LNCaP clone FGC (cell line): Measurements from ENCODE around the gene BDH2.

Experiments
- DNase-seq: peaks from one replicate; pipeline ENCODE4 v3.0.0-alpha.2; 2011; ENCODE audit warnings: low read depth
- H3K4me3 ChIP-seq: 2 replicates; pipeline ENCODE4 v1.5.1; 2011; ENCODE audit warnings: mild to moderate bottlenecking, low read depth, low read length, control low read depth
- TF ChIP-seq, protein P1 (sequence below): IDR thresholded peaks from 2 replicates; pipeline ENCODE4 v1.5.1; 2012; ENCODE audit warnings: mild to moderate bottlenecking; ENCODE audit not compliant: control insufficient read depth, insufficient read depth; ENCODE audit errors: extremely low read depth

BDH2 gene

DNA sequence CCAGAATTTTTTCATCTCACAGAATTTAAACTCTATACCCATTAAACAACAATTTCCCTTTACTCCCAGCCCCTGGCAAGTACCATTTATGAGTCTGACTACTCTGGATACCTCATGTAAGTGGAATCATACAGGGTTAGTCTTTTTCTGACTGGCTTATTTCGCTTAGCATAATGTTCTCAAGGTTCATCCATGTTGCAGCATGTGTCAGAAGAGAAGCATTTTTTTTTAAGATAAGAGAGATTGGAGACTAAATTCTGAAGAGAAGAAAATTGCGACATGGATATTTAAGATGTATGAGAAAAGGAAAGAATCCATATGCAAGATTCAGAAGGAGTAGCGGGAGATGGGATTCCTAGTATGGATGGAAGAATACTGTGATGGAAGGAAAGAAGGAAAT, 68.8 kb downstream of the BDH2 start:
- no peak for DNase-seq
- TF ChIP-seq, protein P1, sequence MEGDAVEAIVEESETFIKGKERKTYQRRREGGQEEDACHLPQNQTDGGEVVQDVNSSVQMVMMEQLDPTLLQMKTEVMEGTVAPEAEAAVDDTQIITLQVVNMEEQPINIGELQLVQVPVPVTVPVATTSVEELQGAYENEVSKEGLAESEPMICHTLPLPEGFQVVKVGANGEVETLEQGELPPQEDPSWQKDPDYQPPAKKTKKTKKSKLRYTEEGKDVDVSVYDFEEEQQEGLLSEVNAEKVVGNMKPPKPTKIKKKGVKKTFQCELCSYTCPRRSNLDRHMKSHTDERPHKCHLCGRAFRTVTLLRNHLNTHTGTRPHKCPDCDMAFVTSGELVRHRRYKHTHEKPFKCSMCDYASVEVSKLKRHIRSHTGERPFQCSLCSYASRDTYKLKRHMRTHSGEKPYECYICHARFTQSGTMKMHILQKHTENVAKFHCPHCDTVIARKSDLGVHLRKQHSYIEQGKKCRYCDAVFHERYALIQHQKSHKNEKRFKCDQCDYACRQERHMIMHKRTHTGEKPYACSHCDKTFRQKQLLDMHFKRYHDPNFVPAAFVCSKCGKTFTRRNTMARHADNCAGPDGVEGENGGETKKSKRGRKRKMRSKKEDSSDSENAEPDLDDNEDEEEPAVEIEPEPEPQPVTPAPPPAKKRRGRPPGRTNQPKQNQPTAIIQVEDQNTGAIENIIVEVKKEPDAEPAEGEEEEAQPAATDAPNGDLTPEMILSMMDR: no peak
- H3K4me3 ChIP-seq: no peak overlapping the region

DNA sequence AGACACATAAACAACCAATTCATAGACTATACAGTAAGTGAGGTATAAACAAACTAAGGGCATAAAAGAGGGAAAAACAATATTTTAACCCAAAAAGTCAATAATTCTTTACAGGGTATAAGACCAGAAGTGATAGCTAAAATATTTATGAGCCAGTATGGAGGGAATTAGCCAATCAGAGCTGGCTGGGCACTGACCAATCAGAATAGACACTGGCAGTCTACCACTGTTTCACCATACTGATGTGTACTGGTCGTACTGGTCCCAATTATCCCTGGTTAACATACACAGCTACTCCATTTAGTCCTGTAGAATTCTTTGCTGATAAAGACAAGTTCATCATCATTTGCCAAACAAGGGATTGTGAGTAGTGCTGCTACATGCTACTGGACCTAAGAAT, 70.3 kb downstream of the BDH2 start:
- TF ChIP-seq, protein P1: no peak
- DNase-seq: no peak
- H3K4me3 ChIP-seq: no peak overlapping the region
